ENCODE results near the gene PDCD1LG2. TPM values are rescaled to one million over a fixed set of nuclear protein-coding genes. Genes with fewer than 3 reads are reported as not detected.

The PDCD1LG2 gene
- total and polyA plus RNA-seq, 2 of the 8 experiments (the other 6 are each of a cell fraction or from before 2014, with no cell fraction given): not detected

- no peak for TF ChIP-seq CTCF (IDR thresholded peaks at IDR 0.05; ENCODE audit: control extremely low read depth in 1 of 3, insufficient read depth in 1 of 3, low read depth in 1 of 3, low read length in 3 of 3)
Measured at GRCh38 chr9:5551368-5552150, 41.2 kb downstream of the PDCD1LG2 start (continued).
